Lung microvascular endothelial cell (primary cell): ENCODE measurements around the gene TUBA1B. TPM values are rescaled to one million over a fixed set of nuclear protein-coding genes. Genes with fewer than 3 reads are reported as not detected.
A peak's percentile ranks its signal among the peaks of the same experiment; 100 is the strongest.
"Not testable (repeated sequence)": the region's sequence is repeated elsewhere in the genome, so short reads cannot be mapped to it uniquely, and the experiment has no call there.

ENCODE experiments used
- DNase-seq, 2 donors: peaks; one replicate each; pipeline versions ENCODE4 v3.0.0 to v3.0.0-alpha.2; 2010; ENCODE audit warnings: low read depth in 2 of 2
- total RNA-seq: library from RNA; depleted of rRNA; stranded (reverse); fragments of >200 nt; gene quantifications from 2 replicates; pipeline ENCODE4 v1.2.1, GENCODE V29; 2014

The TUBA1B gene
- total RNA-seq: 613 and 894 TPM in 2 replicates

GRCh38 chr12:49131051-49131893 is at the start of gene TUBA1B:
Gene TUBA1B (minus strand): TSS chr12:49131395. CDS start chr12:49131300, 95 bp downstream.
- peak; percentile 94 for DNase-seq

- DNase-seq: no peak
These were observed 43.0 kb upstream of the TUBA1B start for GRCh38 chr12:49174218-49174617.

DNA sequence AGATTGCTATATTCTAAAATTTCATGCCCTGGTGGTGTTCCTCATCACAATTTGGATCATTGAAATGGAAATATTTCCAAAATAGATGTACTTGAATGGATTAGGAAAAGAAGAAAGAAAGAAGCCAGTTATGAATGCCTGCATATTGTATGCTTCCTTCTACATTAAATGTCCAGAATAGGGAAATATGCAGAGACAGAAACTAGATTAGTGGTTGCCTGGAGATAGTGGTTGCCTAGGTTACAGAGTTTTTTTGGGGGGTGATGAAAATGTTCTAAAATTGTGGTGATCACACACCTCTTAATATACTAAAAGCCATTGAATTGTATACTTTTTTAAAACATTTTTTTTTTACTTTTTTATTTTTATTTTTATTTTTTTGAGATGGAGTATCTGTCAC is 39.7 kb upstream of the TUBA1B start:
- no peak for DNase-seq

- DNase-seq: no peak
These were observed 33.9 kb upstream of the TUBA1B start for GRCh38 chr12:49165114-49165513.

- DNase-seq: not testable (repeated sequence)
These were observed 30.7 kb upstream of the TUBA1B start for GRCh38 chr12:49161901-49162300.

DNA sequence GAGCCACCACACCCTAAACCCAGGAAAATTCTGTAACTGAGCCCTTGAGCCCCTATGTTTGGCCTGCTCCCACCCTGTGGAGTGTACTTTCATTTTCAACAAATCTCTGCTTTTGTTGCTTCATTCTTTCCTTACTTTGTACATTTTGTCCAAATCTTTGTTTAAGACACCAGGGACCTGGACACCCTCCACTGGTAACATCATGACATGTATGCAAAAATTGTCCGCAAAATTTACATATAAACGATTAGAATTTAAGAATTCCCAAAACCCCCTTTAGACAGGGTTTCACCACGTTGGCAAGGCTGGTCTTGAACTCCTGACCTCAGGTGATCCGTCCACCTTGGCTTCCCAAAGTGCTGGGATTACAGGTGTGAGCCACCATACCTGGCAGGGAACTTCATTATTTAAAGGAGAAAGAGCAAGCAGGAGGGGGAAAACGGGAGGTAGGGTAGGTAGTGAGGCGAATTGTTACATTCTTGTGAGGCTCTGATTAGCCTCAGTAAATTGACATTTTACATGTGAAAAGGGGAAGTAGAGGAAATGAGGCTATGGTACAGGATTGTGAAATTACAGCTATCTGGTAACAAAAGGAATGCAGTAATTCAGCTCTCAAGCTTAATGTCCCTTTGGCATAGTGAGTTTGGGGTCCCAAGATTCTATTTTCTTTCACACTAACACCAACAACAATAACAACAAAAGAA is 30.0 kb upstream of the TUBA1B start:
- peak; percentile 8 for DNase-seq

- DNase-seq: no peak
These were observed 29.2 kb upstream of the TUBA1B start for GRCh38 chr12:49160399-49160798.

DNA sequence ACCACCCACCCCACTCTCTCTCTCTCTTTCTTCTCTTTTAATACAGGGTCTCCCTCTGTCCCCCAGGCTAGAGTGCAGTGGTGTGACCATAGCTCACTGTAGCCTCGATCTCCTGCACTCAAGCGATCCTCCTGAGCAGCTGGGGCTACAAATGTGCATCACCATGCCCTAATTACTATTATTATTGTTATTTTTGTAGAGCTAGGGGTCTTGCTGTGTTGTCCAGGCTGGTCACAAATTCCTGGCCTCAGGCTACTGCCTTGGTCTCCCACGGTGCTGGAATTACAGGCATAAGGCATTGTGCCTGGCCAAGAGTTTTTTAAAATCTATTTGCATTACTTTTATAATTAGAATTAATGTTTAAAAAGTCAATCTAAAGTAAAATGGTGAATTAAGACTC is 23.0 kb upstream of the TUBA1B start:
- no peak for DNase-seq

DNA sequence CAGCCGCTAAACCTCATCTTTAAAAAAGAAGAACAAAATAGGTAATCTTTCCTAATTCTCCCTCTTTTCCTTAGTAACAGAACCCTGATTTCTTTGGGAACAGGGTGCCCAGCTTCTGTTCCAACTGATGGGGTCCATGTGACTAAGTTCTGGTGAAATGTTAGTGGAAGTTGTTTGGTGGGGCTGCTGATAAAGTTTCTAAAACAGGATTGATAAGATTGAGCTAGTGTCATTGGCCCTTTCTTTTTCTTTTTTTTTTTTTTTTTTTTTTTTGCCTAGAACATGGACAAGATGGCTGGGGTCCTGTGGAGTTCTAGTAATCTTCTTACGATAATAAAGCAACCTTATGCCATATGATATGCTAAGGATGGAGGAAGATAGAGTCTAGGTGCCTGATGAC is 16.2 kb upstream of the TUBA1B start:
- no peak for DNase-seq

GRCh38 chr12:49146406-49146805 is 15.2 kb upstream of the TUBA1B start:
- DNase-seq: no peak

GRCh38 chr12:49144384-49144783 is 13.2 kb upstream of the TUBA1B start:
- no peak for DNase-seq

DNA sequence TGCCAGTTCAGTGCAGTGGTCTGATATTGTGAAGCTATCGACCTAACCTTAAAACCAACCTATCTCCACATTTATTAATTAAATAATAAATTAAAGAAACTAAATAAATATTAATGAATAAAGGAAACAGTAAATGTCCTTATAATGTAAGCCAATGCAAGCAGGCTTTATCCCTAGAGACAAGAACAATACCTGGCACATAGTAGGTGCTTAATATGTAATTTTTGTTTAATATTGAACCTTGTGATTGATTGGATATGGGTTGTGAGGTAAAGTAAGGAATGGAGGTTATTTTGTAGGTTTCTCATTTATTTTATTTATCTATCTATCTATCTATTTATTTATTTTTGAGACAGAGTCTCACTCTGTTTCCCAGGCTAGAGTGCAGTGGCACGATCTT is 7.8 kb upstream of the TUBA1B start:
- no peak for DNase-seq

- DNase-seq: no peak
These were observed 7.4 kb upstream of the TUBA1B start for GRCh38 chr12:49138587-49138986.

- no peak for DNase-seq
These were observed 6.3 kb upstream of the TUBA1B start for GRCh38 chr12:49137476-49137875.

DNA sequence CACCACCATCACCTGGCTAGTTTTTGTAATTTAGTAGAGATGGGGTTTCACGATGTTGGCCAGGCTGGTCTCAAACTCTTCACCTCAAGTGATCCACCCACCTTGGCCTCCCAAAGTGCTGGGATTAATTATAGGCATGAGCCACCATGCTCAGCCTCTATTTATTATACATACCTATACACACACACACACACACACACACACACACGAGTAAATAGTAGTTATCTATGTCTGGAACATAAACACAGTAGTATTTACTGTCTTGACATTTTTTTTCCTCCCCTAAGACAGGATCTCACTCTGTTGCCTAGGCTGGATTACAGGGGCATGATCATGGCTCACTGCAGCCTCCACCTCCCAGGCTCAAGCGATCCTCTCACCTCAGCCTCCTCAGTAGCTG is 5.8 kb upstream of the TUBA1B start:
- not testable (repeated sequence) for DNase-seq

- DNase-seq: no peak
These were observed 2.4 kb upstream of the TUBA1B start for GRCh38 chr12:49133590-49133989.

- DNase-seq: no peak
These were observed 1.8 kb upstream of the TUBA1B start for GRCh38 chr12:49133014-49133413.

- DNase-seq: peak in 1 of 2 donors; percentile 44
These were observed 783 bp upstream of the TUBA1B start for GRCh38 chr12:49131894-49132461.

- peak; percentile 97 to 99 for DNase-seq
These were observed 794 bp downstream of the TUBA1B start for GRCh38 chr12:49130151-49131050.

DNA sequence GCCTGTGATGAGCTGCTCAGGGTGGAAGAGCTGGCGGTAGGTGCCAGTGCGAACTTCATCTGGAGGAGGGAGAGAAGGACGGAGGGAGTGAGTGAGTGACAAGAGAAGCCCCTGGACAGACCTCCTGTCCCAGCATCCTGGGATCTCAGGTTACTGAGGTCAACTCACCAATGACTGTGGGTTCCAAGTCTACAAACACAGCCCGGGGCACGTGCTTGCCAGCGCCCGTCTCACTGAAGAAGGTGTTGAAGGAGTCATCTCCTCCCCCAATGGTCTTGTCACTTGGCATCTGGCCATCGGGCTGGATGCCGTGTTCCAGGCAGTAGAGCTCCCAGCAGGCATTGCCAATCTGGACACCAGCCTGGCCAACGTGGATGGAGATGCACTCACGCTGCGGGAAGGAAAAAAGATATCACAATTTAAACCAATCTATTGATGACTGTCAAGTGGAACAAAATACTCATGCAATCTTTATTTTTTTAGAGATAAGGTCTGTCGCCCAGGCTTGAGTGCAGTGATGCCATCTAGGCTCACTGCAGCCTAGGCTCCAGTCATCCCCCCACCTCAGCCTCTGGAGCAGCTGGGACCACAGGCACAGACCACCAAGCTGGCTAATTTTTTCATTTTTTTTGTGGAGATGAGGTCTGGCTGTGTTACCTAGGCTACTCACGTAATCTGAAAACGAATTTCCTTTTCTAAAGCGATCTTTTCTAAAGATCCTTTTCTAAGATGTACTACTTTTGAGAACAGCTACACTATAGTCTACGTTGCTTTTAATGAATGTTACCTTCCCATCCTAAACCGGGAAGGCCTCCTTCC is 1.7 kb downstream of the TUBA1B start:
- DNase-seq: no peak

GRCh38 chr12:49127971-49128370 is 3.2 kb downstream of the TUBA1B start:
- DNase-seq: not testable (repeated sequence)
